C4-2B (cell line): Measurements from ENCODE around the gene VANGL1.

ENCODE experiments used
- CTCF ChIP-seq: fragments of 450-650 bp; conservative IDR thresholded peaks from 2 replicates; pipeline ENCODE4 v1.5.1; 2017; ENCODE audit warnings: mild to moderate bottlenecking
- ZFX ChIP-seq: fragments of 450-650 bp; IDR thresholded peaks from 2 replicates; pipeline ENCODE4 v1.6.1; 2017

GRCh38 chr1:115620950-115621349, 20.8 kb upstream of the VANGL1 start:
- TF ChIP-seq CTCF (no peak), ZFX (no peak)
